HG03039 (cell line): ENCODE data around the gene FILIP1.

ENCODE experiments used
- ATAC-seq: cut with Tn5 transposase; IDR thresholded peaks from one replicate; pipeline ENCODE4 v1.9.1; 2021; ENCODE audit warnings: mild to moderate bottlenecking, moderate library complexity; ENCODE audit not compliant: unreplicated experiment

FILIP1 gene

DNA sequence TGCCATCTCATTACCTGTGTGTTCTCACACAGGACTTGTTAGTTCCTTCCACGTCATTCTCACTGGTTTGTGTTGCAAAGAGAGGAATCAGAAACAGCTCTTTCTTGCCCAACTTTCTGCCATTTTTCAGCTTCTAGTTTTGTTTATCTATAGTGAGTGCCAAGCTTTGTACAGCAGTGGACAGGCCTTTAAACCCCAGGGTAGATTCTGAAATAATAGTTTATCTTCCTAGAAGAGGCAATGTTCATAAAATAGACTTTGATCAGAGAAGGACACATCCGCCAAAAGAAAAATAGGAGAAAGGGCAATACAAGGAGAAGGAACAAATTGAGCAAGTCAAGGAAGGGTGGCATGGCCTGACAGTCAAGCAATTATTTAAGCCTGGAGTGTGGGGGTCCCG, 191.3 kb downstream of the FILIP1 start:
- ATAC-seq, result no peak

DNA sequence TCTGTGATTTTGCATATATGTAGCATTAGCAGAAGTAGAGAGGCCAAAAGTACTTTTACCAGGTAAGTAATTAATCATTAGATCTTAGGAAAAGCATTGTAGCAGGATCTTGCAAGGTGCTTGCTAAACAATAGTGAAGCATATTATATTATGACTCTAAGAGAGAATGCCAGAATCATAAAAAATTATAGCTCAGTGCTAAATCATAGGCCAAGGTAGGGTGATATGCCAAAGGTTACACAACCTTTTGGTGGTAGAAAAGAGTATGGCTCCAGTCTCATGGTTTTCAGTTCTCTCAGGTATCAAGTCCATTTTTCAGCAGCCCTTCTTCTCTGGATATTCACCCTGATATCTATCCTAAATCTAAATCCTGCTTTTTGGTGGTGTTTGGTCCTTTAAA, 192.1 kb downstream of the FILIP1 start:
- ATAC-seq, result no peak

DNA sequence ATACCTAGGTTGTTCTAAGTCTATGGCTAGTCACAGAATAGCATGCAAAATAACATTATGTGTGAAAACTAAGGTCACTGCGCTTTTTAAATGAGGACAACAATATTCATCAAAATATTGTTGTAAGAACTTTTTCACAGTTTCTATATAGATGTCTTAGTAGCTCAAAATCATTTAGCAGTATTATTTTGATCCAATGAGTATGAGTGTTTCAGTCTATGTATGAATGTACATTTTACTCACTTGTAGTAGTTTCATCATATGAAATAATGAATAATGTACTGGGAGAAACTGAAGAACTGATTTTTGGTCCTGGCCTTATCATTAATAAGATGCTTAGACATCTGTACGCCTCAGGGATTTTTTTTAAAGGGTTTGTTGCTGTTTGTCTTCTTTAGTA, 192.5 kb downstream of the FILIP1 start:
- ATAC-seq, result no peak

GRCh38 chr6:75300531-75300855, 193.1 kb downstream of the FILIP1 start:
- no peak for ATAC-seq

DNA sequence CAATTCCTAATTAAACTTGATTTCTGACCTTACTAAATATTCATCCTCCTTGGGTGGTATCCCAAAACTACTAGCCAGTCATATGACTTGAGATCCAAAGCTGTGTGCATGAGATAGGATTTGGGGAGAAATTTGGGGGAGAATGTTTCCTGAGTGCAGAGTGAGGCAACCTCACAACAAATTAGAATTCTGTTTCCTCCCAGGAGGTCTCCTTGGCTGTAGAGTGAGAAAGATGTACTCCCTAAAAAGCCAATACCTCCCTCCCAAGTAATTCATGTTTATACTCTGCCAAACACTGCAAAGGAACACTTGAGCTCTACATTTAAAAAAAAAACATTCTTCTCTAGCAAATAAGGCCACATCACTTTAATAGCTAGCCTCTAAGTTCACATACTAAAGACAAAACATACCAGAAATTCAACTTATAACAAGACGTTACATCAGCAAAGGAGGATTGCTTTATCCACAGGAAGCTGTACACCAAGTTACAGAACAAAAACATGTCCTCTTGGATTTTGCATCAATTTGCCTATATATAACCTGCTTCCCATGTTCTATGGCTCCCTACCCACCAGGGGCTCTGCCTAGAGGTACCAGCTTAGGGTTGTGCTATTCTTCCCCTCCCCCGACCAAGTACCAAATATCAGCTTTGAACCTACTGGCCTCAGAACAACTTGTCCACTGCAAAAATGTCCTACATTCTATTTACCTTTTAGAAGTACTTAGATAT, 193.6 kb downstream of the FILIP1 start:
- ATAC-seq, result no peak

DNA sequence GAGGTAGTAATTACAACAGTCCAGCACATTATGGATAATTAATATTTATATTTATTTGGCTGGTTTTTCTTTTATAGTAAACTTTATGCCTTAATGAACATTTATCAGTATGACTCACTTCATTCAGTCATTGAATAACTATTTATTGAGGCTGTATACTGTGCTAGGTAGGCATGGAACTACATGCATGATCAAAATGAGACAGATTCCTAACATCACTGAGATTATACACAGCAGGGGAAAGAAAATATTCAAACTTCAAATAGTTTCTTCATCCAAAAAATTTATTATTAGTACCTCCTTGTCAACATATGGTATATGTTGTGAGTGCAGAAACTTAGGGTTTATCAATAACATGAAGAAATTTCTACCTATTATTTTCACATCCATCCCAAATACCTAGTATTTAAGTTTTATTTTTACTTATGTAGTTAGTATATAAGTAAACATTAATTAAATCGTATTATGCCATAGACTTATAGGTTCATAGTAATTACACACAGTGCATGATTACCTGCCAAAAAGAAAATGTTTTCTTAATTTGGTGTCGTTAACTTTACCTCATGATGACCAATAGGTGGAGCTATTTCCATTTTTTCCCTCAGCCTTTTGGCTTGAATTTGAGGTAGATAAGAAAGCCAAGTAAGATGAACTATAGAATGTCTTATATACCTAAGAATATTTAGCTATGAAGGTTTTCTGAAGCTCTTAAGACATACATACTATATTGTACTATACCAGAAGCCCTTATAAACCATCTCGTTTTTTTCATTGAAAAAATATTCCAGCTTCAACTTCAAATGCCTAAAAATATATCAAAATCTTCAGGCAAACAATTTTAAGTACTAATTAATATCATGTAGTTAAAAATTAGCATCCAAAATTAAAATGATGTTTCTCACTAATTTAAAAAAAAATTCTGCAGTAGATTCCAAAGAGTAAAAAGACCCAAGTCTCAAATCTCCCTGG, 196.5 kb downstream of the FILIP1 start:
- peak; percentile 59 for ATAC-seq

GRCh38 chr6:75292555-75292954, 201.0 kb downstream of the FILIP1 start:
- no peak for ATAC-seq

DNA sequence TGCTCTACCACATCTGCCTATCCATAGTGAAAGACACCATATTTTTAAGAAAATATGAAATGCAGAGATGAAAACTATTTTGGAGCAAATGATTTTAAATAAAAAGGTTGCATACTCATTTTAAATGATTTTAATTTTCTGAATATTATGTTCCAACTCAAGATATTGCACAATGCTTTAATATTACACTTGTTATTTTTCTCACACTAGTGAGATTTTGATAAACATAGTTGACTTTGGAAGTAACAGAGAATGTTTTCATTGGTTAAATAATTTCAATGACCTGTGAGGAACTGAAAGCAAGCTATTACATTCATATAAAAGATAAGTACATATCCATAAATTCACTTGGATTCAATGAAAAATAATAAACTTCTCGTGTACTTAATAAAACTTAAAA, 201.9 kb downstream of the FILIP1 start:
- ATAC-seq, result no peak

DNA sequence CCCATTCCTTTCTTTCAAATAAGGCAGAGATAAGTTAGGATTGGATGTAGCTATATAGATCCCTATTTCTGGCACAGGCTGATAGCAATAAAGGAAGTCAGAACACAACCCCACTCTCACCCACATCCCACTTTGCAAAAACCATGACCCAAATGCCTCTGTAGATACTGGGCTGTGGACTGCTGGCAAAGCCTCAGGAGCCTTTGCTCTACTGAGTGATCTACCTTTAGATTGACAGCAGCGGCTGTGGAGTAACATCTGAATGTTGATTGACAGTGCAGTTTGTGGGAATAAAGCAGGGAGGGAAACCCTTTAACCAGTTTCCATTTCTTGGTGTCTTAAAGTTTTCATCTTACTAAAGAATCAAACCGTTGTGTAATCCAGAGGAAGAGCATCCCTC, 202.3 kb downstream of the FILIP1 start:
- no peak for ATAC-seq

DNA sequence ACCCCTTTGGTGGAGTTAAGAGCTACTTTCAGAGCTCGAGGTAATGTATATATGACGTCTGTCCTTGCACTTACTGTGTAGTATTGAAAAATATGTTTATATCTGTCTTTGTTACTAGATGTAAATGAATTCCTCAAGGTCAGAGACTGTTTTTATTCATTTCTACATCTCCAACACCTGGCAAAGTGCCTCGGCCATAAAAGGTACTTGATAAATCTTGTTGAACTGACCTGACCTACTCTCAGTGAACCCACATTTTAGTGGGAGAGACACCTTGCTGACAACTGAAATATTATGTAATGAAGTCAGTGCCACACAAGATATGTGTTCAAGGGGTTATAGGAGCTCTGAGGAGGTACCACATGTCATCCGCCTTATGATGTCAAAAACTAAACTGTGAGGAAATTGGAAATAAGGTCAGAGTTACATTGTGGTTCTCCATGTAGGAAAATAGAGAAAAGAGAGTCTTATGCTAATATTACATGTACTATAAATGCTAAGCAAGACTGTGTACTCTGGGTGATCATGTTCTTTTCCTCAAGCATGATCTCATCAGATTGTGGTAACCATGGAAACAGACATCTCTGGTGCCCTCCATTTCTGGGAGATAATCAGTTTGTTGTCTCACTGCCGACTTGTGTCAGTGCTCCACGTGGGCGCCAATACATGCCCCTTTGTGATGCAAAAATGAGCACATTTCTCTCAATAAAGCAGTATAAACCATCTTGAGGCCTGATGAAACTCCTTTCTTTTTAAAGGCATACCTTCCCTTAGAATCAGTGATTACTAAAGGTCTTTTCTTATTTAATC, 203.3 kb downstream of the FILIP1 start:
- no peak for ATAC-seq

DNA sequence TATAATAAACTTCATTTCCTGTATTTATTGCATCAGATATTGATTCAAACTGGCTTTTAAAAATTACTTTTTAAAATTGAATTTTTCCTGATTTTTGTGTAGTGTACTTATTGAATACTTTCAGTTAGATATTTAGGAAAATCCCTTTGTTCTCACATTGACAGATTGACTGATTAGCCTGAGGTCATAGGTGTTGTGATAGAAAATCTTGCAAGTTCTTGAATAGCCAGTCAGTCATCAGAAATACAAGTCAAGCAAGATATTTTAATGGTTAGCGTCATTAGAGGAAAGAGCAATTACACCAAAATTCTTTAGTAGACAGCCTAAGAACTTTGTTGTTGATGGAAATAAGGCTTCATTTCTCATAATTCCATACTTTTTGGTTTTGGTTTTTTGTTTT, 205.6 kb downstream of the FILIP1 start:
- ATAC-seq, result no peak

GRCh38 chr6:75287424-75287823, 206.2 kb downstream of the FILIP1 start:
- ATAC-seq, result no peak

DNA sequence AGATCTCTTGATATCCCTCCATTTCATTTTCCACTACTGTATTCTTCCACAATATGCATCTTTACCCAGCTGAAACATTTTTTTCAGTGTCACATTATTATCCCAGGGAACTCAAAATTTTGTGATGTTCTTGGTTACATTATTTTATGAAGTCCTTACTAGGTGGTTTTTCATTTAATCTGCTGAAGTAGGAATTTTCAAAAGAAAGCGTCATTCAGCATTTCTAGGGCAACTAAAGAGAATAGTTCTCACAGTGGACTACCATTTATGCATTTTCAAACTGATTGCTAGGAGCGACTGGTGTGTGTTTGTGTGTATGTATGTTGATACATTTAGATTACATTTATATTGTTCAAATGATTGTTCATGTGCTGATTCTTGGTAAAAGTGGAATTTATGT, 206.6 kb downstream of the FILIP1 start:
- ATAC-seq, result no peak

DNA sequence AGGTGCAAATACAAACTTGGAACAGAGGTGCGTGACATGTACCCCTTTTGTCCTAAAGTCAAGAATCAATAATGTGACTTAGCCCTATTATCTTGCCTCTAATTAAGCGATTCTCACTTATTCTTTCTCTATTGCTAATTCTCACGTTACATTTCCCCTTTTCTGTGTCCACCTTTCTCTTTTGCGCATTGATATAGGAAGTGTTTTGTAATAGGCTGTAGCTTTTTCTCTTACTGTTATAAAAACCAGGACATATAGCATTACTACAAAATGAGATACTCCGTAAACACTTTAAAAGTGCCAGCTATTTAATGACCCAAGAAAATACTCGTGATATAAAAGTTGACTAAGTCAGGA, 208.3 kb downstream of the FILIP1 start:
- ATAC-seq, result peak; percentile 4

- ATAC-seq, result peak; percentile 91
Measured at GRCh38 chr6:75284632-75285282, 208.8 kb downstream of the FILIP1 start, which contains the start of gene TMEM30A. TSS of gene TMEM30A (minus strand) at chr6:75284792. CDS start at chr6:75284638, 154 bp downstream.

- ATAC-seq, result peak; percentile 5
Measured at GRCh38 chr6:75283907-75284631, 209.5 kb downstream of the FILIP1 start.

DNA sequence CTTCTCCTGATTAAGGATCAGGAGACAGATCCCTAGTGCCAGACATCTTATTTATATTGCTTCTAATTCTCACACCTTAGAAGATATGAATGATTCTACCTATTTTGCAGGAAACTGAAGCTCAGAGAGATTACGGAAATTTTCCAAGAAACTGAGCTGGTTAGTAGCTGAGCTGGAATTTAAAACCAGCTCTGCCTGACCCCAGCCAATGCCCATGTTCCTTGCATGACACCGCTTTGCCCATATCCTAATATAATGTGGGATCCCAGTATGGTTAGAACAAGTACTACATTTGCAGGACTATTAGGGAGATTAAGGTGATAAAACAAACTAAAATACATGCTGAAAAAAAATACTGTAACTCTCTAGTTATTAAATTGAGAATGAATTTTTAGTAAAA, 210.9 kb downstream of the FILIP1 start:
- ATAC-seq, result no peak

DNA sequence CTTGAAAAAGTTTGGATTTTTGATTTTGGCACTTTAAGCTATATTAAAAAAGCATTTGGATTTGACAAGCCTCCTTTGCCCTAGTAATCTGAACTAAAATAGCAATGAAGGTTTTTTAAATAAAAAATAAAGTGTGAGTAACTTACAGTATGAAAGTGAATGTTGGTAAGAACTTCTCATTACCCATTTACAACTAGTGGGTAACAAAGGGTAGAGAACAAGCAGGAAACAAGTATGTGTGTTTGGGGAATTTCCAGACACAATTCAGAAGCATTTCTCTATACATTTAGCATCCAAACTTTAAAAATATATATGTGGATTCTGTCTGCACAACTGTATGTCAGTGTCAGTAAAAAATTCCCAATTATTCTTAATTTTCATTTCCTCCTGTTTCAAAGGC, 211.9 kb downstream of the FILIP1 start:
- no peak for ATAC-seq

- ATAC-seq, result no peak
Measured at GRCh38 chr6:75280131-75280855, 213.3 kb downstream of the FILIP1 start.

DNA sequence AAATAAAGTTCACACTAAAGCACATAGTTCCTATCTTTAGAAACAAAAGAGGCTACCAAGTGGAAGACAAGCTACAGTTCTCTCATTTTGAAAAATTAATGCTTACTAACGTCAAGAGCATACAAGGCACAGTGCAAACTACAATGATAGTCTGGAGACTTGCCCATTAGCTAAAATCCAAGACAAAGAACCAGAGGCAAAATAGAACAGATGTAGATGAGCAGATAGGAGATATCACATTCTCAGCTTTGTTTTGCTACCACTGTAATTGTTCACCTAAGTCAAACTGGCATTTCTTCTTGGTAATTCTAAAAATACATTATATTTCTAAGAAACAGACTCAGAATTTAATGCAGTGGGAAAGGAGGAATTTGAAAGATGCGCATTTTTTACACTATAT, 214.2 kb downstream of the FILIP1 start:
- no peak for ATAC-seq
